ENCODE data around the gene DRICH1.
"Not testable (repeated sequence)": the region's sequence is repeated elsewhere in the genome, so short reads cannot be mapped to it uniquely, and the experiment has no call there.

The DRICH1 gene

GRCh38 chr22:23649071-23649501, 17.0 kb upstream of the DRICH1 start:
- DNase-seq (ENCODE audit: low read depth in 2 of 2): no peak

- not testable (repeated sequence) for DNase-seq (ENCODE audit: low read depth in 2 of 2)
Measured at GRCh38 chr22:23646526-23646925, 14.4 kb upstream of the DRICH1 start.

GRCh38 chr22:23640206-23640605, 8.1 kb upstream of the DRICH1 start:
- not testable (repeated sequence) for DNase-seq (ENCODE audit: low read depth in 2 of 2)

- no peak for DNase-seq (ENCODE audit: low read depth in 2 of 2)
Measured at GRCh38 chr22:23639661-23640060, 7.5 kb upstream of the DRICH1 start.

GRCh38 chr22:23638611-23639010, 6.5 kb upstream of the DRICH1 start:
- DNase-seq (ENCODE audit: low read depth in 2 of 2): no peak

- DNase-seq (ENCODE audit: low read depth in 2 of 2): not testable (repeated sequence)
Measured at GRCh38 chr22:23635291-23635690, 3.2 kb upstream of the DRICH1 start.

GRCh38 chr22:23628056-23628743, 3.9 kb downstream of the DRICH1 start:
- not testable (repeated sequence) for DNase-seq (ENCODE audit: low read depth in 2 of 2)

GRCh38 chr22:23627401-23628055, 4.6 kb downstream of the DRICH1 start:
- peak; percentile 2 to 6 for DNase-seq (ENCODE audit: low read depth in 2 of 2)

GRCh38 chr22:23626286-23626975, 5.7 kb downstream of the DRICH1 start:
- no peak for DNase-seq (ENCODE audit: low read depth in 2 of 2)

- no peak for DNase-seq (ENCODE audit: low read depth in 2 of 2)
Measured at GRCh38 chr22:23622634-23623033, 9.5 kb downstream of the DRICH1 start.

GRCh38 chr22:23621916-23622315, 10.2 kb downstream of the DRICH1 start:
- DNase-seq (ENCODE audit: low read depth in 2 of 2): not testable (repeated sequence)

GRCh38 chr22:23621082-23621780, 10.9 kb downstream of the DRICH1 start:
- no peak for DNase-seq (ENCODE audit: low read depth in 2 of 2)

GRCh38 chr22:23613193-23613972, 18.7 kb downstream of the DRICH1 start:
- DNase-seq (ENCODE audit: low read depth in 2 of 2): no peak

GRCh38 chr22:23609983-23610781, 21.9 kb downstream of the DRICH1 start:
- no peak for DNase-seq (ENCODE audit: low read depth in 2 of 2)

GRCh38 chr22:23608583-23608982, 23.5 kb downstream of the DRICH1 start:
- no peak for DNase-seq (ENCODE audit: low read depth in 2 of 2)

GRCh38 chr22:23606204-23607131, 25.7 kb downstream of the DRICH1 start:
- no peak for DNase-seq (ENCODE audit: low read depth in 2 of 2)

GRCh38 chr22:23604939-23605712, 27.0 kb downstream of the DRICH1 start:
- no peak for DNase-seq (ENCODE audit: low read depth in 2 of 2)

GRCh38 chr22:23603266-23603665, 28.9 kb downstream of the DRICH1 start:
- DNase-seq (ENCODE audit: low read depth in 2 of 2): no peak
